Vagina (tissue), 2 donors: Measurements from ENCODE around the gene CDH4. TPM values are rescaled to one million over a fixed set of nuclear protein-coding genes. Genes with fewer than 3 reads are reported as not detected.

ENCODE experiments used
- DNase-seq, 2 donors: peaks; one replicate each; pipeline ENCODE4 v3.0.0-alpha.2; 2017; ENCODE audit errors: extremely low spot score in 2 of 2
- H3K27ac ChIP-seq: fragments of 200-600 bp; sonication (generic); one replicate; pipeline ENCODE4 v1.5.1; 2019
- H3K27me3 ChIP-seq: fragments of 200-600 bp; sonication (generic); one replicate; pipeline ENCODE4 v1.5.1; 2019
- H3K36me3 ChIP-seq, 2 donors: fragments of 200-600 bp; sonication (generic); one replicate each; pipeline ENCODE4 v1.5.1; 2017 to 2019
- H3K4me1 ChIP-seq: fragments of 200-600 bp; sonication (generic); one replicate; pipeline ENCODE4 v1.5.1; 2019
- H3K4me3 ChIP-seq, 2 donors: fragments of 200-600 bp; sonication (generic); 1 replicate in 1 of 2; 2 replicates in 1 of 2; pipeline ENCODE4 v1.5.1; 2016 to 2019
- H3K9me3 ChIP-seq: fragments of 200-600 bp; sonication (generic); one replicate; pipeline ENCODE4 v1.5.1; 2019
- POLR2A ChIP-seq, 2 donors: fragments of 450-650 bp; IDR thresholded peaks; one replicate each; pipeline ENCODE4 v1.6.1; 2017; ENCODE audit warnings: antibody characterized with exemption in 2 of 2, mild to moderate bottlenecking in 2 of 2, moderate library complexity in 2 of 2
- POLR2AphosphoS5 ChIP-seq, 2 donors: sonication (generic); formaldehyde crosslinking; IDR thresholded peaks; one replicate each; pipeline ENCODE4 v1.9.0; 2017; ENCODE audit warnings: antibody characterized with exemption in 2 of 2, mild to moderate bottlenecking in 2 of 2, low read depth in 1 of 2; ENCODE audit not compliant: insufficient read depth in 1 of 2
- intact Hi-C: fragments of 100-400 bp; cut with DNase I; formaldehyde crosslinking; loops from one replicate; pipeline ENCODE4 v1.15.1; 2023
- total RNA-seq: library from RNA; depleted of rRNA; stranded (reverse); fragments of >200 nt; gene quantifications from one replicate; pipeline ENCODE4 v1.2.3, GENCODE V29; 2016
- TF ChIP-seq, protein P1 (sequence below), 3 experiments: fragments of 450-650 bp in 2 of 3; fragments of 200-600 bp in 1 of 3; sonication (generic) in 1 of 3; IDR thresholded peaks; one replicate each; pipeline ENCODE4 v1.5.1; 2017 to 2019; ENCODE audit warnings: antibody characterized with exemption in 3 of 3, mild to moderate bottlenecking in 2 of 3, moderate library complexity in 2 of 3

Gene CDH4
- total RNA-seq, 1 donor from 2014 or later = 0.25 TPM

DNA sequence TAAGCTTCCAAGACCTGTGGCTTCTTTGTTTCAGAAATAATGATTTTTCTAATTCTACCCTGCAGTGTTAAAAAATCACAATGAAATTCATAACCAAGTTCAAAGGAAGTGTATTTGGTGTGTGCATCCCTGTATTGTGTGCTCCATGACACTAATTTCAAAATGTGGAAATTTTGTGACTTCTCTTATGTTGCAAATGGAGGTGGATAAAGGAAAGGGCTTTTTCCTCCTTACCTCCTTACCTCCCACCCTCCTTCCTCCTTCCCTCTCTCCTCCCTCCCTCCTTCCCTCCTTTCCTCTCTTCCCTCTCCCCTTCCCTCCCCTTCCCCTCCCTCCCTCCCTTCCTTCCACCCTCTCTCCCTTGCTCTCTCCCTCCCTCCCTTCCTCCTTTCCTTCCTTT is 10.5 kb downstream of the CDH4 start:
- Histone ChIP-seq H3K36me3 (no peaks in the 10 kb centered on the region), H3K27me3 (no peaks in the 10 kb centered on the region), H3K4me1 (no peaks in the 10 kb centered on the region), H3K9me3 (no peaks in the 10 kb centered on the region), H3K4me3 (no peak overlapping the region), H3K27ac (no peak overlapping the region)
- DNase-seq = no peak
- TF ChIP-seq, protein P1, sequence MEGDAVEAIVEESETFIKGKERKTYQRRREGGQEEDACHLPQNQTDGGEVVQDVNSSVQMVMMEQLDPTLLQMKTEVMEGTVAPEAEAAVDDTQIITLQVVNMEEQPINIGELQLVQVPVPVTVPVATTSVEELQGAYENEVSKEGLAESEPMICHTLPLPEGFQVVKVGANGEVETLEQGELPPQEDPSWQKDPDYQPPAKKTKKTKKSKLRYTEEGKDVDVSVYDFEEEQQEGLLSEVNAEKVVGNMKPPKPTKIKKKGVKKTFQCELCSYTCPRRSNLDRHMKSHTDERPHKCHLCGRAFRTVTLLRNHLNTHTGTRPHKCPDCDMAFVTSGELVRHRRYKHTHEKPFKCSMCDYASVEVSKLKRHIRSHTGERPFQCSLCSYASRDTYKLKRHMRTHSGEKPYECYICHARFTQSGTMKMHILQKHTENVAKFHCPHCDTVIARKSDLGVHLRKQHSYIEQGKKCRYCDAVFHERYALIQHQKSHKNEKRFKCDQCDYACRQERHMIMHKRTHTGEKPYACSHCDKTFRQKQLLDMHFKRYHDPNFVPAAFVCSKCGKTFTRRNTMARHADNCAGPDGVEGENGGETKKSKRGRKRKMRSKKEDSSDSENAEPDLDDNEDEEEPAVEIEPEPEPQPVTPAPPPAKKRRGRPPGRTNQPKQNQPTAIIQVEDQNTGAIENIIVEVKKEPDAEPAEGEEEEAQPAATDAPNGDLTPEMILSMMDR (IDR thresholded peaks at IDR 0.05) = no peak
- TF ChIP-seq POLR2A (IDR thresholded peaks at IDR 0.05) (no peak), POLR2AphosphoS5 (IDR thresholded peaks at IDR 0.05; ENCODE audit: insufficient read depth in 1 of 2, low read depth in 1 of 2) (no peak)
- intact Hi-C loops = no loop called here

DNA sequence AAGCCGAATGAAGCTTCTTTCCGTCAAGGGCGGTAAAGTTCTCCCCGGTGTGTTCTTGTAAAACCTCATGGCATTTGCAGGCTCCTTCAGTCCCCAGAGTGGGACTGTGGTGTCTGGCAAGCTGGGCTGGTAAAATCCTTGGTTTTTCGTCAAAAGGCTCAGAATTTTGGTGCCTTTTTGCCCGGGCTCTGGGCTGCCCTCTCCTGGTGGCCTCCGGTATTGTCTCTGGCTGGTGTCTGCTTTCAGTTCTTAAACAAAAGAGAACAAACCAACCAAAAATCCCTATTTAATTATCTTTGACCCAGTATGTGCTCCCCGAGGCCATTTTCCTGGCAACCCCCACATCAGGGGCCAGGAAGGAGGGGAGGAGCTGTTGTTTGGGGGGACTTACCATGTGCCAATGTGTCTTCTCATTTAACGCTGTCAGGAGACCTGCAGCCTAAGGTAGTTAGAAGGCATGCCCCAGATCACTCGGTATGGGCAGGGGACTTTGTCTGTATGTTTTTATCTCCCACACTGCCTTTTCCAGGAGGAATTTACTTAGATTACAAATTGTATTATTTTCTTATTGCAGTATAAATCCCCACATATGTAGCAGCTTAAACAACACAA is 11.1 kb downstream of the CDH4 start:
- Histone ChIP-seq H3K4me3 (no peak overlapping the region), H3K36me3 (no peaks in the 10 kb centered on the region), H3K27me3 (no peaks in the 10 kb centered on the region), H3K4me1 (no peaks in the 10 kb centered on the region), H3K9me3 (no peaks in the 10 kb centered on the region), H3K27ac (no peak overlapping the region)
- no peak for TF ChIP-seq POLR2AphosphoS5 (IDR thresholded peaks at IDR 0.05; ENCODE audit: insufficient read depth in 1 of 2, low read depth in 1 of 2)
- TF ChIP-seq, protein P1 (IDR thresholded peaks at IDR 0.05) = peak in 1 of 3 experiments; percentile 31
- DNase-seq = no peak
- intact Hi-C loops = no loop called here

DNA sequence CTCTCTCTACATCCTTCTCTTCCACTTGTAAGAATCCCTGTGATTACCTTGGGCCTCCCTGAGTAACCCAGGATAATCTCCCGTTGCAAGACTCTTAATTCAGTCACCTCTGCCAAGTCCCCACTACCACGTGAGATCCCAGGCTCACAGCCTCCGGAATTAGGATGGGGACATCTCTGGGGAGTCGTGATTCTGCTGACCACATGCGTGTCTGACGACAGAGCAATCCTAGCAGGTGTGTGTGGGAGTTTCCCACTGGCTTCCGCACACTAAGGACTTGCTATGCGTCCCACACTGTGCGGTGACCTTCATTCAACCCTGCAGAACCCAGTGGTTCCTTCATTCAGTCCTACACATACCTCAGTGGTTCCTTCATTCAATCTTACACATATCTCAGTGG is 11.9 kb downstream of the CDH4 start:
- Histone ChIP-seq H3K4me3 (no peak overlapping the region), H3K27ac (no peak overlapping the region), H3K4me1 (no peaks in the 10 kb centered on the region), H3K36me3 (no peaks in the 10 kb centered on the region), H3K27me3 (no peaks in the 10 kb centered on the region), H3K9me3 (no peaks in the 10 kb centered on the region)
- intact Hi-C loops = no loop called here
- TF ChIP-seq POLR2A (IDR thresholded peaks at IDR 0.05) (no peak), POLR2AphosphoS5 (IDR thresholded peaks at IDR 0.05; ENCODE audit: insufficient read depth in 1 of 2, low read depth in 1 of 2) (no peak)
- TF ChIP-seq, protein P1 (IDR thresholded peaks at IDR 0.05) = no peak
- DNase-seq = no peak

DNA sequence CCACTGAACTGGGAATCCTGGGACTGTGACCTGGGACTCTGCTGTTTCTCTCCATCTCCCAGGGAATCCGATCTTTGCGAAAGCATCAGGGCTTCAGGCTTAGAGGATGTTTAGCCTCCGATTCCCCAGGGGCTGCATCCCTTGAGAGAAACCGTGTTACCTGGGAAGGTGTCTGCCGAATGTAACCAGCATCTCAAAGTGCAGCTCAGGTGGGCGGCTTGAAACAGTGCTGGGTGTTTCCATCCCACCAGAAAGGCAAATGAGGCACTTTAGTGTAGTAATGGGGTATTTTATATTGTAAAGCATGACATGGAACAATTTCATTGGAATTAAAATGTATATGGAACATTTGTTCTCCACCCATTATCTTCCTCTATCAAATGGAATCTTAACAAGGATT is 15.2 kb downstream of the CDH4 start:
- intact Hi-C loops = no loop called here

DNA sequence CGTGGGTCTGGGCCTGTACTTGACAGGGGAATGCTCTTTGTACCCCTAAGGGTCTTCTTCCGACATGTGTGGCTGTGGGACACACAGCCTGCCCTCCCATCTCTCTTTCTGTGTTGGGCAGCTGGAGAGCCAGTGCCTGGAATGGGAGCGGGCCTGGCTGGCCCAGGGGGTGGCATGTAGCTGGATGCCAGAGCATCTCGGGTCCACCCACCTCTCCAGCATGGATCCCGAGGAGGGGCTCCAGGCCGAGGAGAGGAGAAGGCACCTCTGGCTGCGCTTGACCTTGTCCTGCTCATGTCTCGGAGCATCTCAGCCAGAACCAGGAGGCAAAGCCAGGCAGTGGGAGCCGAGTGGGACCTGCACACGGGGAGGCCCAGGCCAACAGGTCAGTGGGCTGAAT is 16.0 kb downstream of the CDH4 start:
- DNase-seq = no peak
- H3K36me3 ChIP-seq = no peaks in the 10 kb centered on the region
- intact Hi-C loops = no loop called here
- H3K9me3 ChIP-seq = no peaks in the 10 kb centered on the region
- no peak overlapping the region for H3K4me3 ChIP-seq
- H3K4me1 ChIP-seq = no peaks in the 10 kb centered on the region
- H3K27ac ChIP-seq = no peak overlapping the region
- H3K27me3 ChIP-seq = no peaks in the 10 kb centered on the region
- TF ChIP-seq POLR2A (IDR thresholded peaks at IDR 0.05) (no peak), POLR2AphosphoS5 (IDR thresholded peaks at IDR 0.05; ENCODE audit: insufficient read depth in 1 of 2, low read depth in 1 of 2) (no peak)
- TF ChIP-seq, protein P1 (IDR thresholded peaks at IDR 0.05) = no peak

More for the DNA sequence above, 15.2 kb downstream of the CDH4 start:
- Histone ChIP-seq H3K27me3 (no peaks in the 10 kb centered on the region), H3K36me3 (no peaks in the 10 kb centered on the region), H3K27ac (no peak overlapping the region), H3K9me3 (no peaks in the 10 kb centered on the region), H3K4me1 (no peaks in the 10 kb centered on the region), H3K4me3 (no peak overlapping the region)
- no peak for DNase-seq
- TF ChIP-seq POLR2AphosphoS5 (IDR thresholded peaks at IDR 0.05; ENCODE audit: insufficient read depth in 1 of 2, low read depth in 1 of 2) (no peak), POLR2A (IDR thresholded peaks at IDR 0.05) (no peak)
- TF ChIP-seq, protein P1 (IDR thresholded peaks at IDR 0.05) = no peak
